Cardiac atrium fibroblast (primary cell): Measurements from ENCODE around the gene DAG1. TPM values are rescaled to one million over a fixed set of nuclear protein-coding genes. Genes with fewer than 3 reads are reported as not detected.

Experiments used
- total RNA-seq: library from RNA; depleted of rRNA; stranded (reverse); fragments of >200 nt; gene quantifications from 2 replicates; pipeline ENCODE4 v1.2.3, GENCODE V29; 2015

The DAG1 gene
- 49.3 and 80.0 TPM in 2 replicates for total RNA-seq

DNA sequence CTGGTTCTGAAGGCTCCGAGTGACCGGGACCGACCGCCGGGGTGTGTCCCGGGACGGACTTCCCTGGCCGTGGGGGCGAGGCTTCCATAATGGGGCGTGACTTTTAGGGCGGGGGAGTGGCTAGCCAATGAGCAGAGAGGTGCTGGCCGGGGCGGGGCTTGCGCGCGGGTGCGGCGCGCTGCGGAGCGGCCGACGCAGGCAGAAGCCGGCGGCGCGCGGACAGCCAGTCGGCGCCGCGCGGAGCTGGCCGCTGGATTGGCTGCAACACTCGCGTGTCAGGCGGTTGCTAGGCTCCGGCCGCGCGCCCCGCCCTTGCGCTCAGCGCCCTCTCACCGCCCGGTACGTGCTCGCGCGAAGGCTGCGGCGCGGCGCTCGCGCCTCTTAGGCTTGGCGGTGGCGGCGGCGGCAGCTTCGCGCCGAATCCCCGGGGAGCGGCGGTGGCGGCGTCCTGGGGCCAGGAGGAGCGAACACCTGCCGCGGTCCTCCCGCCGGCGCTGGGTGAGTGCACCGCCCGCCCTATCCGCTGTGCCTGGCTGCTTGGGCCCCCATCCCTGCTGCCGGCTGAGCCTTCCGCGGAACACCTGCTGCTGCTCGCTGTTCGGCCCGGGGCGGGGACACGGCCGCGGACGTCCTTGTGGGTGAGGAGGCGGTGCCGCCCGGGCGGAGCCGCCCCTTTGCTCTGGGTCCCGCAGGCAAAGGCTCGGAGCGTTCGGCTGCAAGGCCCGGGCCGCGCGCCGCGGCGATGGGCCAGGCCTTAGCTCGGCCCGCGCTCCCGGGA is at the start of gene DAG1:
TSS of gene DAG1 (plus strand) at position 332 of the 778 bp plus-strand sequence. CDS start 40,268 bp downstream, outside the sequence.

DNA sequence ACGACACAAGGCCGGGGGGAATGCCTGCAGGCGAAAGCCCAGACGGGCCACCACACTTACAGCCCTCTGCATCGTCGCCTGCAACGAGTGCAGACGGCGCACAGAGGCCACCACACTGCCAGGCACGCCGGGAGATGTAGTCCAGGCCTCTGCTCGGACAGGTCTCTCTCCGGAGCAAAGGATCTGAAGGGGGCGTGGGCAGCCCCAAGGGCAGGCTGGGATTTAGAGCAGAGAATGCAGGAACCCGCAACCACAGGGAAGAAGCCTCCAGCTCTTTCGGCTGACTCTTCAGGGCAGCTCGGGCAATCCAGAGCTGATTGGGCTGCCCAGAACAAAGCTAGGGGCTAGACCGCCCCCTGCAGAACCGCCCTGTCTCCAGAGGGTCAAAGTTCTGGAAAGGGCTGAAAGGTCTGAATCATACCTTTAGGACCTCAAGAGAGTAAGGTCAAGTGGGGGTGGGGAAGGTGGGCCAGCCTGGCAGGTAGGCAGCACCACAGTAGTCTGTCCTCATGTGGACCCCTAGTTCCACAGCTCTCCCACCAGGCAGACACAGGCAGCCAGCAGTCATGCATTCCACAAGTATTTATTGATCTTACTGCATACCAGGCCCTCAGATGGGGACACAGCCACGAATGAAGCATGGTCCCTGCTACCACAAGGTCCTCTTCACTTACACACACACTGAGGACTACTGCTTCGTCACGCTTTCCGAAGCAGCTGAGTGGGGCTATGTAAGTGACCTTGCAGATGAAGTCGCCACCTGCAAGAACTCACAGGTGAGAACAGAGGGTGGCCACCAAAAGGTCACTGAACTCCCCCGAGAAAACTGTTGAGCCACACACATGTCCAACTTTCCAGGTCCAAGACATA is 47.5 kb upstream of the DAG1 start, which contains the start of gene AMT:
TSS of gene AMT (minus strand) at position 95 of the 870 bp plus-strand sequence. CDS start at position 72, 23 bp downstream.

DNA sequence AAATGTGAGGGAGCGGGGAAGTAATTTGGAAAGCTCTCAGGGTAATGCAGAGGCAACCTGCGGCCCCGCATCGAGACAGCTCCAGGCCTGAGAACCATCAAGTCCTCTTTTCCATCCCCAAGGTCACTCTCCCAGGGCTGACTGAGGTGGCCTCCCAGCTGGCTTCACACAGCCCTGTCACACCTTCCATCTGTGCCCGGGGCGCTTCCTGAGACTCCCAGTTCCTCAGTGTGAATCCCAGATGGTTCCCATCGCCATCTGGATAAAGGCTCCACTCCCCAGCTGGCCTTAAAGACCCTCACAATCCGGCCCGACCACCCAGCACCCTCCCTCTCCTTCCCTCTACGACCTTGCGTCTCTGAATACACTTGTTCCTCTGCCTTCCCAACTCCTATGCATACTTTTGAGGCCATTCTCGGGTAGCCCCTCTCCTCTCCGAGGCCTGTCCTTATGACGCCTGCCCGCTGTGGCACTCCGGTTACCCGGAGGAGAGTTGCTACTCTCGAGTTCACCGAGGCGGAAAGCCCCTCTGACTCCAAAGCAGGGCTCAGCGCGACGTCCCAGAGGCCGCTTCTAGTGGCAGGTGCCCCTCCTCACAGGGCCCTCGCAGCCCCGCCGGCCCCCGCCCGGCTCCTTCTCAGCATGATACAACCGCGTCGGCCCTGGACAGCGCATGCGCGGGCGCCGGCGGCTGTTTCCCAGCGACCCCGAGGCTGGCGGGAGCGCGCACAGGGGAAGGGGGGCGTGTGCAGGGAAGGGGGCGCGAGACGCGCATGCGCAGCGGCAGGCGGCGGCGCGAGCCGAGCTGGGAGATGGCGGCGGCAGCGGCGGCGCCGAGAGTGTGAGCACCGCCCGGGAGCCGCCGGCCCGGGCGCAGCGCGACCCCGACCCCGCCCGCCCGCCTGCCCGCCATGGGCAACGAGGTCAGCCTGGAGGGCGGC is 83.9 kb downstream of the DAG1 start, which contains the start of gene BSN:
TSS of gene BSN (plus strand) at position 786 of the 941 bp plus-strand sequence. CDS start at position 912, 126 bp downstream.

Other genes starting within 250 kb of the DAG1 start
- gene C3orf62, start 193.0 kb upstream of the DAG1 start, total RNA-seq: 0.36 and 0.65 TPM in 2 replicates
- gene USP4, start 130.2 kb upstream of the DAG1 start, total RNA-seq: 6.0 and 8.8 TPM in 2 replicates
- gene GPX1, start 111.9 kb upstream of the DAG1 start, total RNA-seq: 291 and 365 TPM in 2 replicates
- gene RHOA, start 58.3 kb upstream of the DAG1 start, total RNA-seq: 563 and 758 TPM in 2 replicates
- 31.8 and 50.1 TPM in 2 replicates for gene TCTA, start 57.8 kb upstream of the DAG1 start, total RNA-seq
- gene AMT, start 47.8 kb upstream of the DAG1 start, total RNA-seq: 1.1 and 2.5 TPM in 2 replicates
- 6.7 and 16.8 TPM in 2 replicates for gene NICN1, start 40.9 kb upstream of the DAG1 start, total RNA-seq
- 0.16 and 0.36 TPM in 2 replicates for gene BSN, start 84.2 kb downstream of the DAG1 start, total RNA-seq
- gene APEH, start 204.1 kb downstream of the DAG1 start, total RNA-seq: 80.2 and 111 TPM in 2 replicates
- gene MST1, start 219.2 kb downstream of the DAG1 start, total RNA-seq: 6.6 and 10.1 TPM in 2 replicates
- 25.1 and 26.6 TPM in 2 replicates for gene RNF123, start 219.3 kb downstream of the DAG1 start, total RNA-seq
- gene AMIGO3, start 249.4 kb downstream of the DAG1 start, total RNA-seq: 4.9 TPM in 1 of 2 replicates, not detected in the other